Measurements from ENCODE around the gene RNF32. TPM values are rescaled to one million over a fixed set of nuclear protein-coding genes. Genes with fewer than 3 reads are reported as not detected.
"Not testable (repeated sequence)": the region's sequence is repeated elsewhere in the genome, so short reads cannot be mapped to it uniquely, and the experiment has no call there.

RNF32 gene
- total RNA-seq, 2 experiments from 2014 or later = 0.97 to 2.2 TPM

DNA sequence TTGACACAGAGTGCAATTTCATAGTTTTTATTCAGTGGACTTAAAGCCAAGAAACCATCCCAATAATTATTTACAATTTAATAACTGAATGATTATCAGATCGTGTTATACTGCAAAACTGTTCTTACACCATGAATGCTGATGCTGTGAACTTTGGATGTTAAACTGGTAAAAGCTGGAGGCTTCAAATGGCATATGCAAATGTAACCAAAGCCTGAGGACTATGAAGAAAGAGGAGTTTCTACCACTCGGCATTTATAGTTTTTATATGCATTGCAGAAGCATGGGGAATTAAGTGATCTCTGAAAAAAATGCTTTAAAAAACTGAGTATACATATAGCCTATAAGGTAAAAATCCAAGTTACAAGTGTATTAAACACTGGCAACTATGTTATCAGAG lies 42.4 kb downstream of the RNF32 start:
- Mint-ChIP-seq H3K4me3 (no peak overlapping the region), H3K27ac (no peak overlapping the region), H3K36me3 (no peaks in the 10 kb centered on the region), H3K27me3 (no peaks in the 10 kb centered on the region), H3K4me1 (peaks cover 3% of the 10 kb centered on the region), H3K9me3 (no peaks in the 10 kb centered on the region)
- DNase-seq = no peak
- ATAC-seq (ENCODE audit: low read depth) = no peak
- POLR2A ChIA-PET = no interaction called here

- ATAC-seq (ENCODE audit: low read depth) (no peak), DNase-seq (no peak)
- no peak overlapping the region for H3K27ac Mint-ChIP-seq
- no peaks in the 10 kb centered on the region for H3K9me3 Mint-ChIP-seq
- H3K4me3 Mint-ChIP-seq = no peak overlapping the region
- no peaks in the 10 kb centered on the region for H3K36me3 Mint-ChIP-seq
- H3K27me3 Mint-ChIP-seq = no peaks in the 10 kb centered on the region
- peaks cover 3% of the 10 kb centered on the region for H3K4me1 Mint-ChIP-seq
- POLR2A ChIA-PET = no interaction called here
Measured at GRCh38 chr7:156684251-156684650, 43.7 kb downstream of the RNF32 start.

- ATAC-seq (ENCODE audit: low read depth) = no peak
- H3K27ac Mint-ChIP-seq = no peak overlapping the region
- H3K4me1 Mint-ChIP-seq = peaks cover 3% of the 10 kb centered on the region
Measured at GRCh38 chr7:156684661-156685060, 44.1 kb downstream of the RNF32 start.

DNA sequence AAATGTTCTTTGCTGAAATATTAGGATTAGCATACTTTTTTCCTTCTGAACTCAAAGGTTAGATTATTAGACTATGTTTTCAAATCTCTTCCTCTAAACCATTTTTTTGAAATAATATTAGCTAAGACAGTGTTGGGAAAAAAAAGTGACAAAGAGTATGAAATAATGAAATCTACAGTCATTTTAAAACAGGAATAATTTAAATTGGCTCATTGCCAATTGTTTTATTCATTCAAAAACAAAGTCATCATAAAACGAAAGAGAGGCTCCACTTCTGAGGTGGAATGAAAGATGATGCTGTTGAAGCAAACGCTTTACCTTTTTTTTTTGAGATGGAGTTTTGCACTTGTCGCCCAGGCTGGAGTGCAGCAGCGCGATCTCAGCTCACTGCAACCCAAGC lies 51.2 kb downstream of the RNF32 start:
- H3K9me3 Mint-ChIP-seq = peaks cover 7% of the 10 kb centered on the region
- no peak overlapping the region for H3K27ac Mint-ChIP-seq
- DNase-seq (no peak), ATAC-seq (ENCODE audit: low read depth) (no peak)
- H3K27me3 Mint-ChIP-seq = no peaks in the 10 kb centered on the region
- no peak overlapping the region for H3K4me3 Mint-ChIP-seq
- peaks cover 19% of the 10 kb centered on the region for H3K36me3 Mint-ChIP-seq
- POLR2A ChIA-PET = no interaction called here
- no peaks in the 10 kb centered on the region for H3K4me1 Mint-ChIP-seq

More at GRCh38 chr7:156684661-156685060, 44.1 kb downstream of the RNF32 start:
- Mint-ChIP-seq H3K27me3 (no peaks in the 10 kb centered on the region), H3K36me3 (no peaks in the 10 kb centered on the region), H3K9me3 (no peaks in the 10 kb centered on the region), H3K4me3 (no peak overlapping the region)
- POLR2A ChIA-PET = no interaction called here
- DNase-seq = no peak

DNA sequence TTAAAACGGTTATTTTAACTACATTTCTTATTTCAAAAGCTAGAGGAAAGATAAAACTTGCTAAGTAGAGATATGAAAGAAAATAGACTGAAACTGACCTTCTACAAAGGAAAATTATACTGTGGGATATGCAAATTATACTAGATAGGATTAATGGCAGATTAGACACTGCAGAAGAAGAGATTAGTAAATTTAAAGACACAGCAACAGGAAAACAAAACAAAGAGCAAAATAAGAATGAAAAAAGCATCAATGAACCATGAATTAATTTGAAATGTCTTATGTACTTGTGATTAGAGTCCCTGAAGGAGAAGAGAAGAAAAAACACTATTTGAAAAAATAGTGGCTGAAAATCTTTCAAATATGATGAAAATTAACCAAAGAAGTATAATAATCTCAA lies 52.3 kb downstream of the RNF32 start:
- Mint-ChIP-seq H3K27me3 (no peaks in the 10 kb centered on the region), H3K4me1 (no peaks in the 10 kb centered on the region), H3K27ac (no peak overlapping the region), H3K4me3 (no peak overlapping the region), H3K36me3 (peaks cover 28% of the 10 kb centered on the region), H3K9me3 (peaks cover 13% of the 10 kb centered on the region)
- DNase-seq (no peak), ATAC-seq (ENCODE audit: low read depth) (no peak)
- POLR2A ChIA-PET = no interaction called here

GRCh38 chr7:156693627-156694026 lies 53.1 kb downstream of the RNF32 start:
- no peak overlapping the region for H3K27ac Mint-ChIP-seq
- H3K4me1 Mint-ChIP-seq = no peaks in the 10 kb centered on the region
- peaks cover 31% of the 10 kb centered on the region for H3K36me3 Mint-ChIP-seq
- ATAC-seq (ENCODE audit: low read depth) (no peak), DNase-seq (no peak)
- no peaks in the 10 kb centered on the region for H3K27me3 Mint-ChIP-seq
- POLR2A ChIA-PET = no interaction called here
- no peak overlapping the region for H3K4me3 Mint-ChIP-seq
- H3K9me3 Mint-ChIP-seq = peaks cover 13% of the 10 kb centered on the region

GRCh38 chr7:156697283-156697682 lies 56.7 kb downstream of the RNF32 start:
- H3K4me3 Mint-ChIP-seq; H3K27ac Mint-ChIP-seq; DNase-seq; H3K4me1 Mint-ChIP-seq; POLR2A ChIA-PET; H3K27me3 Mint-ChIP-seq; ATAC-seq (ENCODE audit: low read depth): not testable (repeated sequence)
- H3K9me3 Mint-ChIP-seq = peaks cover 23% of the 10 kb centered on the region
- peaks cover 46% of the 10 kb centered on the region for H3K36me3 Mint-ChIP-seq

DNA sequence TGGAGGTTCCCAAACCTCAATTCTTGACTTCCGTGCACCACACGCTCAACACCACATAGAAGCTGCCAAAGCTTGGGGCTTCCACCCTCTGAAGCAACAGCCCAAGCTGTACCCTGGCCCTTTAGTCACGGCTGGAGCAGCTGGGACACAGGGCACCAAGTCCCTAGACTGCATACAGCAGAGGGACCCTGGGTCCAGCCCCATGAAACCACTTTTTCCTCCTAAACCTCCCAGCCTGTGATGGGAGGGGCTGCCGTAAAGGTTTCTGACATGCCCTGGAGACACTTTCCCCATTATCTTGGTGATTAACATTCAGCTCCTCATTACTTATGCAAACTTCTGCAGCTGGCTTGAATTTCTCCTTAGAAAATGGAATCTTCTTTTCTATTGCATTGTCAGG lies 57.9 kb downstream of the RNF32 start:
- DNase-seq; POLR2A ChIA-PET; H3K27ac Mint-ChIP-seq; H3K4me3 Mint-ChIP-seq; H3K27me3 Mint-ChIP-seq; H3K4me1 Mint-ChIP-seq; ATAC-seq (ENCODE audit: low read depth): not testable (repeated sequence)
- Mint-ChIP-seq H3K36me3 (peaks cover 43% of the 10 kb centered on the region), H3K9me3 (peaks cover 20% of the 10 kb centered on the region)

- H3K4me1 Mint-ChIP-seq, POLR2A ChIA-PET: not testable (repeated sequence)
Measured at GRCh38 chr7:156701787-156702186, 61.2 kb downstream of the RNF32 start.

GRCh38 chr7:156702399-156702798 lies 61.8 kb downstream of the RNF32 start:
- H3K9me3 Mint-ChIP-seq = peaks cover 14% of the 10 kb centered on the region
- DNase-seq = no peak
- peaks cover 50% of the 10 kb centered on the region for H3K36me3 Mint-ChIP-seq
- H3K4me1 Mint-ChIP-seq = peaks cover 7% of the 10 kb centered on the region
- H3K27me3 Mint-ChIP-seq = no peaks in the 10 kb centered on the region
- no peak overlapping the region for H3K4me3 Mint-ChIP-seq
- no peak for ATAC-seq (ENCODE audit: low read depth)
- H3K27ac Mint-ChIP-seq = no peak overlapping the region
- POLR2A ChIA-PET = no interaction called here

More at GRCh38 chr7:156701787-156702186, 61.2 kb downstream of the RNF32 start:
- peak overlapping the region; percentile 5 for H3K27ac Mint-ChIP-seq
- H3K4me3 Mint-ChIP-seq; DNase-seq; ATAC-seq (ENCODE audit: low read depth); H3K27me3 Mint-ChIP-seq: not testable (repeated sequence)
- H3K36me3 Mint-ChIP-seq = peaks cover 49% of the 10 kb centered on the region
- H3K9me3 Mint-ChIP-seq = peaks cover 18% of the 10 kb centered on the region

DNA sequence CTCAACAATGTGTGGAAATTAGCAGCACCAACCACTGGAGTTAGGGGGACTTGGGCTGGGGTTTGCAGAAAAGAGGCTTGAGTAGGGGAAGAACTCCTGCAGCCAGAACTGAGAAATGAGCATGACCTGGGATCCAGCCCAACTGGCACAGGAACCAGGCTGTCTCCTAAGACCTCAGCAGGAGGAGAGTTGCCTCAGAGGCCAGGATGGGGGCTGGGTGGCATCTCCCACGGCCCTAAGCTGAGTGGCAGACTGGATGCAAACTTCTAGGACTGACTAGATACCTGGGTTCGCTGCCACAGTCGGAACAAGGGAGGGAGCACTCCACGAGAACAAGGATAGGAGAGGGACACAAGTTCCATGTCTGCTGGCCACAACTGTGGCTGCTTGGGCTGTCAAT lies 62.6 kb downstream of the RNF32 start:
- H3K4me1 Mint-ChIP-seq = peaks cover 7% of the 10 kb centered on the region
- POLR2A ChIA-PET = no interaction called here
- DNase-seq (no peak), ATAC-seq (ENCODE audit: low read depth) (no peak)
- peaks cover 48% of the 10 kb centered on the region for H3K36me3 Mint-ChIP-seq
- H3K27ac Mint-ChIP-seq = no peak overlapping the region
- no peak overlapping the region for H3K4me3 Mint-ChIP-seq
- peaks cover 12% of the 10 kb centered on the region for H3K9me3 Mint-ChIP-seq
- no peaks in the 10 kb centered on the region for H3K27me3 Mint-ChIP-seq

- H3K27ac Mint-ChIP-seq = no peak overlapping the region
- peaks cover 50% of the 10 kb centered on the region for H3K36me3 Mint-ChIP-seq
- DNase-seq (no peak), ATAC-seq (ENCODE audit: low read depth) (no peak)
- peaks cover 7% of the 10 kb centered on the region for H3K4me1 Mint-ChIP-seq
- H3K4me3 Mint-ChIP-seq = no peak overlapping the region
- POLR2A ChIA-PET = no interaction called here
- H3K27me3 Mint-ChIP-seq = no peaks in the 10 kb centered on the region
- peaks cover 11% of the 10 kb centered on the region for H3K9me3 Mint-ChIP-seq
Measured at GRCh38 chr7:156703773-156704482, 63.4 kb downstream of the RNF32 start.

DNA sequence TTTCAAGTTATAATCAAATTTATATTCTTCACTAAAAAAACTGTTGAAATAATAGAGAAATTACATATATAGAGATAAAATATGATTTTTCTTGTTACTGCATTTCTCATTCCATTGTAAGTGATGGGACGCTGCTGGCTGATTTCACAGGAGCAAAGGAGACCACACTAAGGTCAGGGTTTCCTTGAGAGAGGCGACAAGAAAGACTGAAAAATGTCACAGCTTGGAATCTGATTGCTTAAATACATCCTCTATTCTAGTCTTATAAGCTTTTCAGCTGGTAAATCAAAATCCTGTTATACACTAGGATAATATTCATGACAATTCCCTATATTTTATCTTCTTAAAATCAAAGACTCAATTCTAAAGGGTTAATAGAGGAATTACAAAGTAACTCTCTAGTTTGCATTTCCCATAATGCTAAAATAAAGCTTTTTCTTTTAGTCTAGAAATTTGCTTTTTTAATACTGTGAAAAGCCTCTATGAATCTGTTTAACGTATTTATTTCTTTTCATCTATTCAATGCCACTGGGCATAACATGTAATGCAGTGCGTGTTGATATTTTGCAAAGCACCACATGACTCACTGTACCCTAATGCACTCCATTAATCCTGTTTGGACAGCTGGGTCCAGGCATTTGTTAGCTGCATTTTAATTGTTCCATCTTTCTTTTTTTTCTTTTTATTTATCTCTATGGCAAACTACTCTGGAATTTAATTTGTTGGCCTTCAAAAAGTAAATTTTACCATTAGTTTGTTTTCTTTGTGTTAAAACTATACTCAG lies 81.7 kb downstream of the RNF32 start:
- Mint-ChIP-seq H3K9me3 (no peaks in the 10 kb centered on the region), H3K36me3 (peaks cover 21% of the 10 kb centered on the region), H3K4me3 (no peak overlapping the region), H3K27ac (no peak overlapping the region), H3K4me1 (peaks cover 1% of the 10 kb centered on the region), H3K27me3 (no peaks in the 10 kb centered on the region)
- ATAC-seq (ENCODE audit: low read depth) = no peak
- no peak for DNase-seq
- POLR2A ChIA-PET = no interaction called here

- no peaks in the 10 kb centered on the region for H3K9me3 Mint-ChIP-seq
Measured at GRCh38 chr7:156725073-156725472, 84.5 kb downstream of the RNF32 start.

More at GRCh38 chr7:156725073-156725472, 84.5 kb downstream of the RNF32 start:
- no peaks in the 10 kb centered on the region for H3K27me3 Mint-ChIP-seq
- DNase-seq = no peak
- POLR2A ChIA-PET = no interaction called here
- H3K4me3 Mint-ChIP-seq = no peak overlapping the region
- H3K4me1 Mint-ChIP-seq = peaks cover 3% of the 10 kb centered on the region
- H3K27ac Mint-ChIP-seq = no peak overlapping the region
- peaks cover 11% of the 10 kb centered on the region for H3K36me3 Mint-ChIP-seq
- ATAC-seq (ENCODE audit: low read depth) = no peak

All from activated naive CD8-positive, alpha-beta T cell treated with anti-CD3 and anti-CD28 coated beads, Interleukin-2, amount 10 ng/mL, durations not matched to agents 7 days and 5 days (primary cell).